Activated T-helper 9 cell treated with anti-CD3 and anti-CD28 coated beads, Interleukin-2, amount 50 U/mL, for 16 hours (primary cell): ENCODE measurements around the gene HYAL1.

ENCODE experiments used
- DNase-seq: peaks from one replicate; pipeline ENCODE4 v3.0.0-alpha.2; 2020; ENCODE audit warnings: low read depth

HYAL1 gene

DNA sequence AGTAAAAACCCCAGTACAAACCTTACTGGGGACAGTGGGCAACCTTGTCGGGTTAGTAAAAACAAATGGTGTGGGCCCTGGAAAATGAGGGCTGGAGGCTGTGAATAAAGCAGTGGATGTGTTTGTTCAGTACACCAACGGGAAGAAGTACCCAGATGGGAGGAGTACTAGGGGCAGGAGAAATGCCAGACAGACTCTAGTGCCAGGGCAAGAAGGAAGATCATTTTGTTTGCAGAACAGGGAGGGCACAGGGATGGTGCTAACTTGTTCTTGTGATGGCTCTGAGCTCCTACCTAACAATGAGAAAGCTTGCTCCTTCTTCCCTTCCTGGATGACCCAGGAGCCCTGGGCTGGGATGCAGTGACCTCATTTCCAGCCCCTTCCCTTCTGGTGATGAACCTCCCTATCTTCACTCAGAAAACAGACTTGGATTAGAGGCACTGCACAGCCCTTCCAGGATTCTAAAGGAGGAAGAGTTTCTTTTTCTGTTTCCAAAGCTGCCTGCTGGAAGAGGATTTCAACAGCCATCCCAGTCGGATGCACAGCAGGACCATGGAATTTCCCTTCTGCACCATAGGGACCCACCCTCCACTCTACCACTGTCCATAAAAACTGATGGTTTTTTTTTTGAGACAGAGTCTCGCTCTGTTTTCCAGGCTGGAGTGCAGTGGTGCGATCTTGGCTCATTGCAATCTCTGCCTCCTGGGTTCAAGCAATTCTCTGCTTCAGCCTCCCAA is 31.1 kb upstream of the HYAL1 start:
- DNase-seq, result no peak

GRCh38 chr3:50333744-50334328 is 30.5 kb upstream of the HYAL1 start:
- no peak for DNase-seq

DNA sequence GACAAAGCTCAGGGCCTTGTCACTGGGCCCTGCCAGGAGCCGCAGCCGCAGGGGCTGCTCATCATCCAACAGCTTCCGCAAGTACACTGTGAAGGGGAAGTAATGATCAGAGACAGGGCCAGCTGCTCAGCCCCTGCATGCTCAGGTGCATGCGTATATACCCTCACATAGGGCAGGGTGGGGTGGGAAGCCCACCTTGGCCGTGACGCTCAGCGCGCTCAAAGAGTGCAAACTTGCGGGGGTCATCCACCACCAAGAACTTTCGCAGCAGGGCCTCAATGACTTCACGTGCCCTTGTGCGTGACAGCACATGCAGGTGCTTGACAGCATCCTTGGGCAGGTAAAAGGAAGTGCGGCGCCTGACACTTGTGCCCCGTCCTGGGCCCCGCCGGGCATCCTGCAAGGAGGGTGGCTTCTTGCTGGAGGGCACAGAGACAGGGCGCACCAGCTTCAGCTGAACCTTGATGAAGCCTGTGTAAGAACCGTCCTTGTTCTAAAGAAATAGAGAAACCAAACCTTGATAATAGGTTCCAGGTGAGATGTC is 28.1 kb upstream of the HYAL1 start:
- DNase-seq, result no peak

DNA sequence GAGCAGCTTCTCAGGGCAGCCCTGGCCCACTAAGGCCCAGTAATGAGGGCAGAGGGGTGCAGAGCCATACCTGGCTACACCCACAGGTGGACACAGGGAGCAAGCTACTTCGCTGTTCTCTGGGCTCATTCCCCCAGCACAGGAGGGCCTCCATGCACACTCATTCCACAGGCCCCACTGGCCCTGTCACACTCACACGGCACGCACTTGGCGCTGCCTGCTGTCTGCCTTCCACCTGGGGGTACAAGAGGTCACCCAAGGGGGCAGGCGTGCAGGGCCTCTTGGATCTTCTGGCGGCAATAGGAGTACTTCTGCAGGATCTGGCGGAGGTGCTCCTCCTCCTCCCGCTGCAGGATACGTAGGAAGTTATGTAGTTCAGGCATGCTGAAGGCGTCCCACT is 27.0 kb upstream of the HYAL1 start:
- DNase-seq, result no peak

- peak; percentile 92 for DNase-seq
Measured at GRCh38 chr3:50327943-50328691, 24.7 kb upstream of the HYAL1 start, which contains the start of gene TUSC2. TSS of gene TUSC2 (minus strand) at chr3:50328223. CDS start at chr3:50328099, 124 bp downstream.

- no peak for DNase-seq
Measured at GRCh38 chr3:50327129-50327528, 23.8 kb upstream of the HYAL1 start.

- no peak for DNase-seq
Measured at GRCh38 chr3:50326182-50326541, 22.8 kb upstream of the HYAL1 start.

DNA sequence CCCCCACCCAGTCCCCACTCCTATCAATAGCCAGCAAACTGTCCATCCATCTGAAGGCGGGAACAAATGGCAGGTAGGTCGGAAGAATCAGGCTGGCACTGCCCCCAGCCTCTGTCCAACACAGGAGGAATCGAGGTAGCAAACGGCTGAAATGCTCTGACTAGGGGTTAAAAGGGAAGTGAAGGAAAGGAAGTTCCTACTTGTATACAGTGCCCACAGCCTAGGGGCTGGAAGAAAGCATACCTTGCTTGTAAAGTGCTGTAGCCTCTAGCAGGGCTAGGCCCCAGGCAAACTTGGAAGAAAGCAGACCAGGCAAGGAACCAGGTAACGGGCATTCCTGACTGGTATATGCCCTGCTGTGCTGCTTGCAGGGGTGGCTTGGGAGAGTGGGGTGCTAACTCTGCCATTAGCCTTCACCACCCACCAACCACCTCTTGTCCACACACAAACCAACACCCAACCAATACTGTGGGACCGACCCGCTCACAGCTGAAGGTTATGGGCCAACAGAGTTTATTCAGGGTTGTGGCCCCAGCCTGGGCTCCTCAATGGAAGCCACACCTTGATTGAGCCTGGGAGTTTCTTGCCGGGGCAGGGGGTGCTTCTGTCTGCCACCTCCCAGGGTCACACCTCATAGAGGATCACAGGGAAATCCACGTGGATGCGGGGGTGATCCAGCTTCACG is 22.3 kb upstream of the HYAL1 start:
- no peak for DNase-seq

GRCh38 chr3:50325113-50325480 is 21.7 kb upstream of the HYAL1 start:
- no peak for DNase-seq

GRCh38 chr3:50324351-50325112 is 21.2 kb upstream of the HYAL1 start:
- DNase-seq, result peak; percentile 40

- DNase-seq, result no peak
Measured at GRCh38 chr3:50323614-50324199, 20.3 kb upstream of the HYAL1 start.

- no peak for DNase-seq
Measured at GRCh38 chr3:50323092-50323600, 19.8 kb upstream of the HYAL1 start.

DNA sequence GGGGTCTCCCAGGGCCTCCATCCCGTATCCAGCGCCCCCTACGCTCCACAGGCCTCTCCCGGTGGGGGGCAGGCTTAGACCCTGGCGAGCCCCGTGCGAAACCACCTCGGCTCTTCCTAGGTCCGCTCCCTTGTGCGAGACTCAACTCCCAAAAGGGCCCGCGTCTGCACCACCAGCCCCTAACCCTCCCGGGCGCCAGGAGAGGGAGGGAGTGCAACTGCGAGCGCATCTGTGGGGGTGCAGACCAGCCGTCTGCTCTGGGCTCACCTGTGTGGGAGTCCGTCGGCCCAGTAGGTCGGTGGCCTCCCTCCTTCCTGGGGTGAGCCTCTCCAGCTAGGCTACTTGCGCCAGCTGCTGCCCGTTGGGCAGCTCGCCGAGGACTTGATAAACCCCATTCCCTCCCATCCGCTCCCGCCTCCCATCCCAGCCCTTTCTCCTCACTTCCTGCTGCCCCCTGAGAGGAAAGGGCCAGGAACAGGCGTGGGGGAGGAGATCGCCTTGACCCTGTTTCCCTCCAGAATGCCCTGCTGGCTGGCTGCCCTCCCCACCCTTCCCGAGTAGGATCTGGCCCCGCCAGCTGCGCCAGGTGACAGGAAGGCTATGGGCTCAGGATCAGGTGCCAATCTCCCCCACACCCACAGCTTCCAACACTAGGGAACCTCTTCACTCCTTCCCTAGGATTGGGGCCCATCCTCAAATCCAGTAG is 19.2 kb upstream of the HYAL1 start, which contains the start of gene HYAL2:
TSS of gene HYAL2 (minus strand) at position 360 of the 706 bp plus-strand sequence. CDS start 2,256 bp downstream, outside the sequence.
- no peak for DNase-seq

- DNase-seq, result no peak
Measured at GRCh38 chr3:50322115-50322385, 18.7 kb upstream of the HYAL1 start.

- peak; percentile 75 for DNase-seq
Measured at GRCh38 chr3:50321336-50322114, 18.2 kb upstream of the HYAL1 start.

DNA sequence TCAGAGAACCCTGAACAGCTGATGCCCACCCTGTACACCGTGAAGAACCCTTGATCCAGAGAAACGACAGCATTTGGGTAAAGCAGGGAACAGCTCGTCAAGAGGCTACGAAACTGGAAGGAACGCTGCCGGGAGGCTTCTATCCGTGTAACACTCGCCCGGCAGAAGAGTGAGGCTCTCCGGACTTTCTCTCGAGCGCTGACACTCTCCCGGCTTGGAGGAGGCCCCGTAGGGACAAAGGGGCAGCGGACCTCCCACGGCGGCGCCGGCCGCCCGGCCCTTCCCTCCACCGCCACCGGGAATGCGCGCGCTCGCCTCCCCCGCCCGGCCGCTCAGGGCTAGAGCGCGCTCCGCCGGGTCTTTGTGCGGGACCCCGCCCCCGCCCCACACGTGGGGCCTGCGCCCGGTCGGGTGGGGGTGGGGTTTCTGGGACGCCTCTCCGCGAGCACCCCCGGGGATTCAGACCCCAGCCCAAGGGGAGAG is 17.5 kb upstream of the HYAL1 start:
- peak; percentile 51 for DNase-seq

DNA sequence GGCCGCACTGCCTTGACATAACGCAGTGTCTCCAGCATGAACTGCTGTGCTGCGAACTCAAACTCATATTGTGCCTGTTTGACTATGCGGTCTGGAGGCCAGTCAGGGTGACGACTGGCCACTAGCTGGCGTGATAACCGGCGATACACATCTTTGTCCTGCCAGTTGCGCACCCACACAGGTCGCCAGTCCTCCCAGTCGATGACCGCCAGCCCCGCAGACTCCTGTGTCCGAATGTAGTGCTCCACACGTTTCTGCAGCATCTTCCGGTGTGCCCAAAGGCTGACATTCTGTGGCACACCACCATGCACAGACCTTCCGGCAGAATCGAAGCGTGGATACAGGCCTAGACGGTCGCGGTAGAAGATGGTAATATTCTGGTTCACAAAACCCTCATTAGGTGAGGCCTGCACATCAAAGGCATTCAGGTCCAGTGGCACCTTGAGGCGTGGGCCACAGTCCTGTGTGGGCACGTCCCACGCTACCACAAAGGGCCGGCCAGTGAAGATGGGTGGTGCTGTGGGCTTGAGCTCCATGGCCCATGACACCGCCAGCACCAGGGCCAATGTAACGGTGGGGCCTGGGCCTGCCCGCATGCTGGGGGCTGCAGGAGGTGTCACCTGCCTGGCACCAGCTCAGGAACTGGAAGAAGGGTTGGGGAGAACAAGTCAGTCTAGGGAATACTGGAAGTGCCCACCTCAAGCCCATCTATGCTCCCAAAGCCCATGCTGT is 16.7 kb upstream of the HYAL1 start:
- no peak for DNase-seq

GRCh38 chr3:50319181-50319893 is 16.0 kb upstream of the HYAL1 start:
- no peak for DNase-seq
